SU-DHL-6 (cell line): Measurements from ENCODE around the gene TM7SF3.
"Not testable (repeated sequence)": the region's sequence is repeated elsewhere in the genome, so short reads cannot be mapped to it uniquely, and the experiment has no call there.

Source experiments
- H2AFZ ChIP-seq: fragments of 200-600 bp; sonication (generic); 2 replicates; pipeline ENCODE4 v1.6.1; 2014; ENCODE audit warnings: low read depth, mild to moderate bottlenecking, moderate library complexity, mixed read lengths, antibody characterized with exemption, low read length; ENCODE audit not compliant: severe bottlenecking
- H3F3A ChIP-seq: fragments of 200-600 bp; shearing (Covaris generic); 2 replicates; pipeline ENCODE4 v1.6.0; 2016; ENCODE audit warnings: antibody characterized with exemption, mild to moderate bottlenecking; ENCODE audit not compliant: insufficient read depth
- H3K27ac ChIP-seq: fragments of 200-600 bp; sonication (generic); 2 replicates; pipeline ENCODE4 v1.5.1; 2016; ENCODE audit warnings: low read depth, mild to moderate bottlenecking, low read length, moderate library complexity, mixed read lengths
- H3K27me3 ChIP-seq: fragments of 200-600 bp; sonication (generic), shearing (Covaris generic); 2 replicates; pipeline ENCODE4 v1.6.0; 2014; ENCODE audit warnings: mild to moderate bottlenecking, low read length
- H3K36me3 ChIP-seq: fragments of 200-600 bp; sonication (generic); 2 replicates; pipeline ENCODE4 v1.6.1; 2014; ENCODE audit warnings: mild to moderate bottlenecking, low read length, mixed read lengths
- H3K4me2 ChIP-seq: fragments of 300-600, 200-600 bp; shearing (Covaris generic), sonication (generic); 2 replicates; pipeline ENCODE4 v1.6.0; 2014; ENCODE audit warnings: low read length, low read depth, mild to moderate bottlenecking; ENCODE audit not compliant: poor library complexity, severe bottlenecking
- H3K4me3 ChIP-seq: fragments of 200-600 bp; sonication (generic); 2 replicates; pipeline ENCODE4 v1.5.1; 2014; ENCODE audit warnings: antibody characterized with exemption, low read length, mild to moderate bottlenecking, mixed read lengths; ENCODE audit not compliant: insufficient read depth, poor library complexity, severe bottlenecking
- H3K79me2 ChIP-seq: fragments of 200-600 bp; sonication (generic); 2 replicates; pipeline ENCODE4 v1.6.1; 2014; ENCODE audit warnings: mild to moderate bottlenecking, low read length, moderate library complexity; ENCODE audit not compliant: insufficient read depth
- H3K9ac ChIP-seq: fragments of 200-600 bp; sonication (generic); 2 replicates; pipeline ENCODE4 v1.7.0; 2014; ENCODE audit warnings: mild to moderate bottlenecking, low read length
- H3K9me2 ChIP-seq: fragments of 200-600 bp; sonication (generic); replicated peaks from 2 replicates; pipeline ENCODE4 v1.6.1; 2014; ENCODE audit warnings: low read length; ENCODE audit not compliant: insufficient read depth
- H3K9me3 ChIP-seq: fragments of 200-600 bp; sonication (generic); 2 replicates; pipeline ENCODE4 v1.6.1; 2014; ENCODE audit warnings: low read length, mixed read lengths; ENCODE audit not compliant: insufficient read depth
- H4K20me1 ChIP-seq: fragments of 200-600 bp; sonication (generic); 2 replicates; pipeline ENCODE4 v1.6.1; 2014; ENCODE audit warnings: low read depth, mild to moderate bottlenecking, antibody characterized with exemption, low read length, moderate library complexity, mixed read lengths
- EZH2phosphoT487 ChIP-seq: fragments of 200-600 bp; sonication (generic), shearing (Covaris generic); conservative IDR thresholded peaks from 2 replicates; pipeline ENCODE4 v1.6.1; 2018; ENCODE audit warnings: mild to moderate bottlenecking, antibody characterized with exemption, low read length, moderate library complexity, mixed read lengths
- TF ChIP-seq, protein P1 (sequence below): fragments of 200-600 bp; sonication (generic); IDR thresholded peaks from one replicate; pipeline ENCODE4 v1.5.1; 2017; ENCODE audit warnings: antibody characterized with exemption, mild to moderate bottlenecking, low read length, moderate library complexity; ENCODE audit not compliant: insufficient read depth, poor library complexity, severe bottlenecking

TM7SF3 gene

GRCh38 chr12:27052176-27052575 lies 38.0 kb upstream of the TM7SF3 start:
- Histone ChIP-seq H3K36me3 (no peaks in the 10 kb centered on the region), H3K9me3 (no peaks in the 10 kb centered on the region), H3F3A (no peaks in the 10 kb centered on the region), H2AFZ (no peak overlapping the region), H3K27ac (no peak overlapping the region), H3K9ac (no peak overlapping the region), H3K79me2 (no peaks in the 10 kb centered on the region), H3K4me2 (no peak overlapping the region), H3K4me3 (no peak overlapping the region), H3K9me2 (no peaks in the 10 kb centered on the region), H3K27me3 (no peaks in the 10 kb centered on the region), H4K20me1 (no peaks in the 10 kb centered on the region)
- TF ChIP-seq EZH2phosphoT487 = no peak
- TF ChIP-seq, protein P1, sequence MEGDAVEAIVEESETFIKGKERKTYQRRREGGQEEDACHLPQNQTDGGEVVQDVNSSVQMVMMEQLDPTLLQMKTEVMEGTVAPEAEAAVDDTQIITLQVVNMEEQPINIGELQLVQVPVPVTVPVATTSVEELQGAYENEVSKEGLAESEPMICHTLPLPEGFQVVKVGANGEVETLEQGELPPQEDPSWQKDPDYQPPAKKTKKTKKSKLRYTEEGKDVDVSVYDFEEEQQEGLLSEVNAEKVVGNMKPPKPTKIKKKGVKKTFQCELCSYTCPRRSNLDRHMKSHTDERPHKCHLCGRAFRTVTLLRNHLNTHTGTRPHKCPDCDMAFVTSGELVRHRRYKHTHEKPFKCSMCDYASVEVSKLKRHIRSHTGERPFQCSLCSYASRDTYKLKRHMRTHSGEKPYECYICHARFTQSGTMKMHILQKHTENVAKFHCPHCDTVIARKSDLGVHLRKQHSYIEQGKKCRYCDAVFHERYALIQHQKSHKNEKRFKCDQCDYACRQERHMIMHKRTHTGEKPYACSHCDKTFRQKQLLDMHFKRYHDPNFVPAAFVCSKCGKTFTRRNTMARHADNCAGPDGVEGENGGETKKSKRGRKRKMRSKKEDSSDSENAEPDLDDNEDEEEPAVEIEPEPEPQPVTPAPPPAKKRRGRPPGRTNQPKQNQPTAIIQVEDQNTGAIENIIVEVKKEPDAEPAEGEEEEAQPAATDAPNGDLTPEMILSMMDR = no peak

- TF ChIP-seq, protein P1 = no peak
- TF ChIP-seq EZH2phosphoT487 = no peak
- Histone ChIP-seq H3F3A (no peaks in the 10 kb centered on the region), H3K79me2 (no peaks in the 10 kb centered on the region), H4K20me1 (no peaks in the 10 kb centered on the region), H3K9me2 (no peaks in the 10 kb centered on the region), H3K27me3 (no peaks in the 10 kb centered on the region), H3K9ac (no peak overlapping the region), H3K9me3 (no peaks in the 10 kb centered on the region), H3K4me2 (no peak overlapping the region), H3K36me3 (no peaks in the 10 kb centered on the region), H3K4me3 (no peak overlapping the region), H2AFZ (no peak overlapping the region), H3K27ac (no peak overlapping the region)
These were observed 34.9 kb upstream of the TM7SF3 start for GRCh38 chr12:27048822-27049752.

DNA sequence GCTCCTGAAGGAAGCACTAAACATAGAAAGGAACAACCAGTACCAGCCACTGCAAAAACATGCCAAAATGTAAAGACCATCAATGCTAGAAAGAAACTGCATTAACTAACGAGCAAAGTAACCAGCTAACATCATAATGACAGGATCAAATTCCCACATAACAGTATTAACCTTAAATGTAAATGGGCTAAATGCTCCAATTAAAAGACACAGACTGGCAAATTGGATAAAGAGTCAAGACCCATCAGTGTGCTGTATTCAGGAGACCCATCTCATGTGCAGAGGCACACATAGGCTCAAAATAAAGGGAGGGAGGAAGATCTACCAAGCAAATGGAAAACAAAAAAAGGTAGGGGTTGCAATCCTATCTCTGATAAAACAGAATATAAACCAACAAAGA lies 27.8 kb upstream of the TM7SF3 start:
- H3K27ac ChIP-seq, H3K9me2 ChIP-seq, H3K27me3 ChIP-seq, H3K9me3 ChIP-seq, H3K79me2 ChIP-seq, H4K20me1 ChIP-seq, H3K36me3 ChIP-seq, H3K4me2 ChIP-seq, H3K9ac ChIP-seq, H3F3A ChIP-seq, H2AFZ ChIP-seq, H3K4me3 ChIP-seq: not testable (repeated sequence)

DNA sequence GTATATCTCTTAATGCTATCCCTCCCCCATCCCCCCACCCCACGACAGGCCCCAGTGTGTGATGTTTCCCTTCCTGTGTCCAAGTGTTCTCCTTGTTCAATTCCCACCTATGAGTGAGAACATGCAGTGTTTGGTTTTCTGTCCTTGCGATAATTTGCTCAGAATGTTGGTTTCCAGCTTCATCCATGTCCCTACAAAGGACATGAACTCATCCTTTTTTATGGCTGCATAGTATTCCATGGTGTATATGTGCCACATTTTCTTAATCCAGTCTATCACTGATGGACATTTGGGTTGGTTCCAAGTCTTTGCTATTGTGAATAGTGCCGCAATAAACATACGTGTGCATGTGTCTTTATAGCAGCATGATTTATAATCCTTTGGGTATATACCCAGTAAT lies 26.5 kb upstream of the TM7SF3 start:
- H3K9ac ChIP-seq, H3K27me3 ChIP-seq, H3K27ac ChIP-seq, H3K9me3 ChIP-seq, H3F3A ChIP-seq, H3K36me3 ChIP-seq, H3K4me3 ChIP-seq, H4K20me1 ChIP-seq, H3K9me2 ChIP-seq, H3K4me2 ChIP-seq, H3K79me2 ChIP-seq, H2AFZ ChIP-seq: not testable (repeated sequence)
